HepG2 (cell line): ENCODE measurements around the gene RAD1. TPM values are rescaled to one million over a fixed set of nuclear protein-coding genes. Genes with fewer than 3 reads are reported as not detected.

Source experiments
- ARNT2 ChIP-seq: sonication (generic); formaldehyde crosslinking; IDR thresholded peaks from 2 replicates; pipeline ENCODE4 v1.8.0; 2022; ENCODE audit warnings: mild to moderate bottlenecking, low read depth, missing genetic modification reagents, moderate library complexity
- EEA1 ChIP-seq: sonication (generic); formaldehyde crosslinking; IDR thresholded peaks from 2 replicates; pipeline ENCODE4 v1.5.1; 2020; ENCODE audit warnings: mild to moderate bottlenecking, missing genetic modification reagents, borderline replicate concordance
- HMG20A ChIP-seq: IDR thresholded peaks from 2 replicates; pipeline ENCODE4 v1.6.1; 2016; ENCODE audit warnings: borderline replicate concordance
- KLF12 ChIP-seq: sonication (generic); formaldehyde crosslinking; IDR thresholded peaks from 2 replicates; pipeline ENCODE4 v1.4.0; 2020; ENCODE audit warnings: missing genetic modification reagents, borderline replicate concordance
- NFIB ChIP-seq: sonication (generic); formaldehyde crosslinking; IDR thresholded peaks from 2 replicates; pipeline ENCODE4 v1.9.0; 2021; ENCODE audit warnings: missing genetic modification reagents, mild to moderate bottlenecking, borderline replicate concordance
- RARG ChIP-seq: sonication (generic); formaldehyde crosslinking; IDR thresholded peaks from 2 replicates; pipeline ENCODE4 v1.4.0; 2020; ENCODE audit warnings: low read depth, mild to moderate bottlenecking, missing genetic modification reagents
- SP2 ChIP-seq: sonication (generic); formaldehyde crosslinking; IDR thresholded peaks from 2 replicates; pipeline ENCODE4 v1.5.1; 2020; ENCODE audit warnings: mild to moderate bottlenecking, missing genetic modification reagents
- TEF ChIP-seq: sonication (generic); formaldehyde crosslinking; IDR thresholded peaks from 2 replicates; pipeline ENCODE4 v1.5.0; 2020; ENCODE audit warnings: missing genetic modification reagents
- YEATS2 ChIP-seq: sonication (generic); formaldehyde crosslinking; IDR thresholded peaks from 2 replicates; pipeline ENCODE4 v1.4.0; 2020; ENCODE audit warnings: missing genetic modification reagents, borderline replicate concordance
- ZBTB46 ChIP-seq: sonication (generic); formaldehyde crosslinking; IDR thresholded peaks from 2 replicates; pipeline ENCODE4 v1.4.0; 2020; ENCODE audit warnings: mild to moderate bottlenecking, missing genetic modification reagents, borderline replicate concordance
- ZNF329 ChIP-seq: sonication (generic); formaldehyde crosslinking; IDR thresholded peaks from 2 replicates; pipeline ENCODE4 v1.9.0; 2021; ENCODE audit warnings: low read depth, mild to moderate bottlenecking, missing genetic modification reagents
- ZSCAN29 ChIP-seq: sonication (generic); formaldehyde crosslinking; conservative IDR thresholded peaks from 2 replicates; pipeline ENCODE4 v1.4.0; 2020; ENCODE audit warnings: mild to moderate bottlenecking, missing genetic modification reagents
- polyA plus RNA-seq, 8 experiments: library from polyadenylated mRNA; depleted of rRNA in 3 of 8; stranded (reverse) in 7 of 8; unstranded in 1 of 8; fragments of >200 nt; fragmentation: Illumina TruSeq in 4 of 8; extraction: Trizol in 4 of 8; gene quantifications; 2 replicates each; pipeline versions ENCODE4 v1.2.1 to v1.2.3, GENCODE V29; 2011 to 2016; ENCODE audit warnings: low read depth in 4 of 8, missing spikeins in 1 of 8, mixed read lengths in 1 of 8; ENCODE audit not compliant: insufficient read depth in 1 of 8
- total RNA-seq, 5 experiments: library from RNA; depleted of rRNA; stranded (reverse); fragments of >200 nt; fragmentation: Illumina TruSeq; extraction: Trizol; gene quantifications; 2 replicates each; pipeline ENCODE4 v1.2.3, GENCODE V29; 2016; ENCODE audit warnings: low read depth in 1 of 5
- TF ChIP-seq, protein P1 (sequence below): sonication (generic); formaldehyde crosslinking; IDR thresholded peaks from 2 replicates; pipeline ENCODE4 v1.4.0; 2020; ENCODE audit warnings: mild to moderate bottlenecking, missing genetic modification reagents
- TF ChIP-seq, protein P2 (sequence below): sonication (generic); formaldehyde crosslinking; IDR thresholded peaks from 2 replicates; pipeline ENCODE4 v1.4.0; 2020; ENCODE audit warnings: mild to moderate bottlenecking, low read depth, missing genetic modification reagents
- TF ChIP-seq, protein P3 (sequence below): sonication (generic); formaldehyde crosslinking; conservative IDR thresholded peaks from 2 replicates; pipeline ENCODE4 v1.4.0; 2020; ENCODE audit warnings: missing genetic modification reagents

The RAD1 gene
- total and polyA plus RNA-seq, 2 of the 13 experiments (the other 11 are each of a cell fraction or from before 2014, with no cell fraction given): 14.7 to 39.1 TPM

GRCh38 chr5:34915139-34915855, at the start of gene RAD1, which contains the start of gene BRIX1 (continued):
- TF ChIP-seq, protein P1, sequence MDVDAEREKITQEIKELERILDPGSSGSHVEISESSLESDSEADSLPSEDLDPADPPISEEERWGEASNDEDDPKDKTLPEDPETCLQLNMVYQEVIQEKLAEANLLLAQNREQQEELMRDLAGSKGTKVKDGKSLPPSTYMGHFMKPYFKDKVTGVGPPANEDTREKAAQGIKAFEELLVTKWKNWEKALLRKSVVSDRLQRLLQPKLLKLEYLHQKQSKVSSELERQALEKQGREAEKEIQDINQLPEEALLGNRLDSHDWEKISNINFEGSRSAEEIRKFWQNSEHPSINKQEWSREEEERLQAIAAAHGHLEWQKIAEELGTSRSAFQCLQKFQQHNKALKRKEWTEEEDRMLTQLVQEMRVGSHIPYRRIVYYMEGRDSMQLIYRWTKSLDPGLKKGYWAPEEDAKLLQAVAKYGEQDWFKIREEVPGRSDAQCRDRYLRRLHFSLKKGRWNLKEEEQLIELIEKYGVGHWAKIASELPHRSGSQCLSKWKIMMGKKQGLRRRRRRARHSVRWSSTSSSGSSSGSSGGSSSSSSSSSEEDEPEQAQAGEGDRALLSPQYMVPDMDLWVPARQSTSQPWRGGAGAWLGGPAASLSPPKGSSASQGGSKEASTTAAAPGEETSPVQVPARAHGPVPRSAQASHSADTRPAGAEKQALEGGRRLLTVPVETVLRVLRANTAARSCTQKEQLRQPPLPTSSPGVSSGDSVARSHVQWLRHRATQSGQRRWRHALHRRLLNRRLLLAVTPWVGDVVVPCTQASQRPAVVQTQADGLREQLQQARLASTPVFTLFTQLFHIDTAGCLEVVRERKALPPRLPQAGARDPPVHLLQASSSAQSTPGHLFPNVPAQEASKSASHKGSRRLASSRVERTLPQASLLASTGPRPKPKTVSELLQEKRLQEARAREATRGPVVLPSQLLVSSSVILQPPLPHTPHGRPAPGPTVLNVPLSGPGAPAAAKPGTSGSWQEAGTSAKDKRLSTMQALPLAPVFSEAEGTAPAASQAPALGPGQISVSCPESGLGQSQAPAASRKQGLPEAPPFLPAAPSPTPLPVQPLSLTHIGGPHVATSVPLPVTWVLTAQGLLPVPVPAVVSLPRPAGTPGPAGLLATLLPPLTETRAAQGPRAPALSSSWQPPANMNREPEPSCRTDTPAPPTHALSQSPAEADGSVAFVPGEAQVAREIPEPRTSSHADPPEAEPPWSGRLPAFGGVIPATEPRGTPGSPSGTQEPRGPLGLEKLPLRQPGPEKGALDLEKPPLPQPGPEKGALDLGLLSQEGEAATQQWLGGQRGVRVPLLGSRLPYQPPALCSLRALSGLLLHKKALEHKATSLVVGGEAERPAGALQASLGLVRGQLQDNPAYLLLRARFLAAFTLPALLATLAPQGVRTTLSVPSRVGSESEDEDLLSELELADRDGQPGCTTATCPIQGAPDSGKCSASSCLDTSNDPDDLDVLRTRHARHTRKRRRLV (CRISPR knock-in tag): 0 out of 2 replicates have a peak, but pooled peaks have one; percentile 40
- TF ChIP-seq, protein P2, sequence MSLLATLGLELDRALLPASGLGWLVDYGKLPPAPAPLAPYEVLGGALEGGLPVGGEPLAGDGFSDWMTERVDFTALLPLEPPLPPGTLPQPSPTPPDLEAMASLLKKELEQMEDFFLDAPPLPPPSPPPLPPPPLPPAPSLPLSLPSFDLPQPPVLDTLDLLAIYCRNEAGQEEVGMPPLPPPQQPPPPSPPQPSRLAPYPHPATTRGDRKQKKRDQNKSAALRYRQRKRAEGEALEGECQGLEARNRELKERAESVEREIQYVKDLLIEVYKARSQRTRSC: no peak
- TF ChIP-seq NFIB (CRISPR knock-in tag) (no peak), EEA1 (CRISPR knock-in tag) (peak; percentile 69; the same call in 1 of the 2 replicates), ZNF329 (CRISPR knock-in tag) (no peak), ARNT2 (CRISPR knock-in tag) (peak; percentile 91; the same call in 1 of the 2 replicates), HMG20A (CRISPR knock-in tag) (no peak), TEF (CRISPR knock-in tag) (0 out of 2 replicates have a peak, but pooled peaks have one; percentile 13), SP2 (peak; percentile 77), KLF12 (CRISPR knock-in tag) (peak; percentile 46; the same call in 1 of the 2 replicates), YEATS2 (peak; percentile 97), ZSCAN29 (CRISPR knock-in tag) (peak; percentile 56; the same call in 1 of the 2 replicates), RARG (no peak), ZBTB46 (CRISPR knock-in tag) (no peak)
- TF ChIP-seq, protein P3, sequence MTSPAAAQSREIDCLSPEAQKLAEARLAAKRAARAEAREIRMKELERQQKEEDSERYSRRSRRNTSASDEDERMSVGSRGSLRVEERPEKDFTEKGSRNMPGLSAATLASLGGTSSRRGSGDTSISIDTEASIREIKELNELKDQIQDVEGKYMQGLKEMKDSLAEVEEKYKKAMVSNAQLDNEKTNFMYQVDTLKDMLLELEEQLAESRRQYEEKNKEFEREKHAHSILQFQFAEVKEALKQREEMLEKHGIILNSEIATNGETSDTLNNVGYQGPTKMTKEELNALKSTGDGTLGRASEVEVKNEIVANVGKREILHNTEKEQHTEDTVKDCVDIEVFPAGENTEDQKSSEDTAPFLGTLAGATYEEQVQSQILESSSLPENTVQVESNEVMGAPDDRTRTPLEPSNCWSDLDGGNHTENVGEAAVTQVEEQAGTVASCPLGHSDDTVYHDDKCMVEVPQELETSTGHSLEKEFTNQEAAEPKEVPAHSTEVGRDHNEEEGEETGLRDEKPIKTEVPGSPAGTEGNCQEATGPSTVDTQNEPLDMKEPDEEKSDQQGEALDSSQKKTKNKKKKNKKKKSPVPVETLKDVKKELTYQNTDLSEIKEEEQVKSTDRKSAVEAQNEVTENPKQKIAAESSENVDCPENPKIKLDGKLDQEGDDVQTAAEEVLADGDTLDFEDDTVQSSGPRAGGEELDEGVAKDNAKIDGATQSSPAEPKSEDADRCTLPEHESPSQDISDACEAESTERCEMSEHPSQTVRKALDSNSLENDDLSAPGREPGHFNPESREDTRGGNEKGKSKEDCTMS: no peak
